LNCaP clone FGC (cell line): Measurements from ENCODE around the gene WNT8A.

Experiments
- DNase-seq: peaks from one replicate; pipeline ENCODE4 v3.0.0-alpha.2; 2011; ENCODE audit warnings: low read depth
- H3K4me3 ChIP-seq: 2 replicates; pipeline ENCODE4 v1.5.1; 2011; ENCODE audit warnings: mild to moderate bottlenecking, low read depth, low read length, control low read depth
- TF ChIP-seq, protein P1 (sequence below): IDR thresholded peaks from 2 replicates; pipeline ENCODE4 v1.5.1; 2012; ENCODE audit warnings: mild to moderate bottlenecking; ENCODE audit not compliant: control insufficient read depth, insufficient read depth; ENCODE audit errors: extremely low read depth

The WNT8A gene

DNA sequence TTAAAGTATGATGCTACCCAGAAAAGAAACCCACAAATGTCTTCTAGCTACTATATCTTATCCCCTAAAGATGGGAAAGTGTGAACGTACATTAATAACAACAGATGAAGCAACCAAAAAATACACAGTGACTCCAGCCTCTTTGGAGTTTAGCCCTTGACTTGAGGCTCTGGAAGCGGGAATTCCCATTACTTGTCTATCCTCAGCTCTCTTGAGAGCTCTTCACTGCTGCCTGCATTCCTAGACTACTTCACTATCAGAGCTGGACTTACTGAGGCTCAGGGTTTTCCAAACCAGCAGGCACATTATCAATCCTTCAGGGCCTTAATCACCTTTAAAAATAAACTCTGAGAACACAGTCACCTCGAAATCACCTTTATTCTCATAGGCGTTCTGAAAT lies 56.4 kb downstream of the WNT8A start:
- DNase-seq = no peak
- no peak overlapping the region for H3K4me3 ChIP-seq
- TF ChIP-seq, protein P1, sequence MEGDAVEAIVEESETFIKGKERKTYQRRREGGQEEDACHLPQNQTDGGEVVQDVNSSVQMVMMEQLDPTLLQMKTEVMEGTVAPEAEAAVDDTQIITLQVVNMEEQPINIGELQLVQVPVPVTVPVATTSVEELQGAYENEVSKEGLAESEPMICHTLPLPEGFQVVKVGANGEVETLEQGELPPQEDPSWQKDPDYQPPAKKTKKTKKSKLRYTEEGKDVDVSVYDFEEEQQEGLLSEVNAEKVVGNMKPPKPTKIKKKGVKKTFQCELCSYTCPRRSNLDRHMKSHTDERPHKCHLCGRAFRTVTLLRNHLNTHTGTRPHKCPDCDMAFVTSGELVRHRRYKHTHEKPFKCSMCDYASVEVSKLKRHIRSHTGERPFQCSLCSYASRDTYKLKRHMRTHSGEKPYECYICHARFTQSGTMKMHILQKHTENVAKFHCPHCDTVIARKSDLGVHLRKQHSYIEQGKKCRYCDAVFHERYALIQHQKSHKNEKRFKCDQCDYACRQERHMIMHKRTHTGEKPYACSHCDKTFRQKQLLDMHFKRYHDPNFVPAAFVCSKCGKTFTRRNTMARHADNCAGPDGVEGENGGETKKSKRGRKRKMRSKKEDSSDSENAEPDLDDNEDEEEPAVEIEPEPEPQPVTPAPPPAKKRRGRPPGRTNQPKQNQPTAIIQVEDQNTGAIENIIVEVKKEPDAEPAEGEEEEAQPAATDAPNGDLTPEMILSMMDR = no peak
